SK-N-MC (cell line): ENCODE results near the gene HMCN1.

Experiments used
- EZH2 ChIP-seq: fragments of 200-600 bp; sonication (generic); IDR thresholded peaks from one replicate; pipeline ENCODE4 v1.6.1; 2017; ENCODE audit warnings: antibody characterized with exemption
- POLR2AphosphoS5 ChIP-seq: IDR thresholded peaks from 2 replicates; pipeline ENCODE4 v1.6.1; 2012; ENCODE audit warnings: mild to moderate bottlenecking, low read depth, low read length, borderline replicate concordance

- TF ChIP-seq EZH2 (no peak), POLR2AphosphoS5 (no peak)
Measured at GRCh38 chr1:186165303-186165702, 431.1 kb downstream of the HMCN1 start.
